ENCODE measurements around the gene CHAF1B.

The CHAF1B gene

DNA sequence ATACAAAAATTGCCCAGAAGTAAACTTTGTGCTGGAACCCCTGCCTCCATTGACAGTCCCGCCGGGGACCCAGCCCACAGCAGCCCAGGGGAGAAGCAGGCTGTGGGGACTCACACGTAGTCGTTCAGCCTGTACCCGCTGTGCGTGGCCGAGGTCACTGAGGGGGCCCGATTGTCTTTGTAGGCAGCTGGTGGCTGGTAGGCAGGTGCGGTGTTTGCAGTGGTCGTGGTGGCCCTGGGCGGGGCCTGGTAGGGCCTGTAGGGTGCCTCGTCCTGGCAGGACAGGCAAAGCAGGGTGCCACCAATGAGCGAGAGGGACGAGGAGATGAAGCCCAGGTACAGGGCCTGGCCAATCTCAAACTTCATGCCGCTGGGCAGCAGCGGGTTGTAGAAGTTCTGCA, 75.7 kb downstream of the CHAF1B start:
- H3K4me3 ChIP-seq (ENCODE audit: low read length), result no peak overlapping the region
- TF ChIP-seq, protein P1, sequence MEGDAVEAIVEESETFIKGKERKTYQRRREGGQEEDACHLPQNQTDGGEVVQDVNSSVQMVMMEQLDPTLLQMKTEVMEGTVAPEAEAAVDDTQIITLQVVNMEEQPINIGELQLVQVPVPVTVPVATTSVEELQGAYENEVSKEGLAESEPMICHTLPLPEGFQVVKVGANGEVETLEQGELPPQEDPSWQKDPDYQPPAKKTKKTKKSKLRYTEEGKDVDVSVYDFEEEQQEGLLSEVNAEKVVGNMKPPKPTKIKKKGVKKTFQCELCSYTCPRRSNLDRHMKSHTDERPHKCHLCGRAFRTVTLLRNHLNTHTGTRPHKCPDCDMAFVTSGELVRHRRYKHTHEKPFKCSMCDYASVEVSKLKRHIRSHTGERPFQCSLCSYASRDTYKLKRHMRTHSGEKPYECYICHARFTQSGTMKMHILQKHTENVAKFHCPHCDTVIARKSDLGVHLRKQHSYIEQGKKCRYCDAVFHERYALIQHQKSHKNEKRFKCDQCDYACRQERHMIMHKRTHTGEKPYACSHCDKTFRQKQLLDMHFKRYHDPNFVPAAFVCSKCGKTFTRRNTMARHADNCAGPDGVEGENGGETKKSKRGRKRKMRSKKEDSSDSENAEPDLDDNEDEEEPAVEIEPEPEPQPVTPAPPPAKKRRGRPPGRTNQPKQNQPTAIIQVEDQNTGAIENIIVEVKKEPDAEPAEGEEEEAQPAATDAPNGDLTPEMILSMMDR (conservative IDR thresholded peaks at IDR 0.05; ENCODE audit: low read depth, low read length), result no peak
- DNase-seq (ENCODE audit: low read depth), result no peak

DNA sequence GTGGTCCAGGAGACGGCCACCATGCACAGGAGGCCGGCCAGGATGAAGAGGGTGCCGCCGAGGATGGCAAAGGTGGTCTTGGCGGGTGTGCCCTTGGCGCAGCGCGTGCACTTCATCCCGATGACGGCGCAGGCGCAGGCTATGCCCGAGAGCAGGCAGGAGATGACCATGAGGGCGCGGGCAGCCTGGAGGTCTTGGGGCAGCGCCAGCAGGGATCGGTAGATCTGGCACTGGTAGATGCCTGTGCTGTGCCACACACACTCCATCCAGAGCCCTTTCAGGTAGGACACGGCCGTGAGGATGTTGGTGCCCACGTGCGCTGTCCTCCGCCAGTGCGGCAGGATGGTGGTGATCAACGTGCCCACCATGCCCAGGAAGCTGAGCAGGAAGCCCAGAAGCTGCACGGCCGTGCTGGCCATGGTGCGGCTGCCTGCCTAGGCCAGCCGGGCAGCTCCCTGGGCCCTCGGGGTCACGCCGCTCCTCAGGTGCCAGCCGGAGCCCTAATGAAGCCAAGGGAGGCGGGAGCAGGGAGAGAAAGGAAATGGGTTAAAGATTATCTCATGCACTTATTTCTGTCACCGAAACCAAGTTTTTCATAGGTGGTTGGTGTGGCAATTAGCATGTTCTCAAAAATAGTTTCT, 76.2 kb downstream of the CHAF1B start:
- no peak for DNase-seq (ENCODE audit: low read depth)
- TF ChIP-seq, protein P1 (conservative IDR thresholded peaks at IDR 0.05; ENCODE audit: low read depth, low read length), result no peak
- H3K4me3 ChIP-seq (ENCODE audit: low read length), result no peak overlapping the region

DNA sequence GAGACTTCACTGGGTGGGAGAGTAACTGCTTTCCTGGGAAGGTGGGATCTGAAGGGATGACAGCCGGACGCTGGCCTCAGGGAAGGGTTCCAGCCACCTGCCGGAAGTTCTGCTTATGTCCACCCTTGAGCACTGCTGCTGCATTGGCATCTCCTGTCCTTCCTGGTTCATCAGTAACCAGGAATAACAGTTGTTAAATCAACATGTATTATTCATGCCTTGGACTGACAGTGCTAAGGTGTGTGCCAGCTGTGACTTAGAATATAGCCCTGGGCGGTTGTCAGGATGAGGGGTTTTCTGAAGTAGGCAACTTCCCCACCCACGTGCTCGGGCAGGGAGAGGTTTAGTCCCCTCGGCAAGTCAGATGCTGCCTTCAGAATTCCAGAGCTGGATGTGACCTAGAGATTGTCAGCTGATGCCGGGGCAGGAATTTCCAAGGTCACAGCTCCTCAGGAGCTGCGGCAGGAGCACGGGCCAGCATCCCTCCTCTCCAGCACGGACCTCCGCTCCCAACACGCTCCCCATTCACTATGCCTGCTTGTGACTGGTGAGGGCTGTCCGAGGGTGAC, 76.8 kb downstream of the CHAF1B start:
- TF ChIP-seq, protein P1 (conservative IDR thresholded peaks at IDR 0.05; ENCODE audit: low read depth, low read length), result no peak
- no peak for DNase-seq (ENCODE audit: low read depth)
- no peak overlapping the region for H3K4me3 ChIP-seq (ENCODE audit: low read length)

DNA sequence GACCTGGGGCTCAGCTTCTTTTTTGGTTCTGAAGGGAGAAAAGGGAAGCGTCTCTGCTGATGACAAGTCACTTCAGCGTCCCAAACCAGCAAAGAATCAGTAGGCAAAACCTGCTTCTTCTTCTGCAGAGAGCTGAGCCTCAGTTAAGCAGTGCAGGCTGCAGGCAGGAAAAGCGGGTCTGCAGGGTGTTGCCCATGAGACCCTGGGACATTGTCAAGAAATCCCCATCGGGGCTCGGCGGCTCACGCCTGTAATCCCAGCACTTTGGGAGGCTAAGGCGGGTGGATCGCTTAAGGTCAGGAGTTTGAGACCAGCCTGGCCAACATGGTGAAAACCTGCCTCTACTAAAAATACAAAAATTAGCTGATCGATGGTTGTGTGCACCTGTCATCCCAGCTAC, 78.0 kb downstream of the CHAF1B start:
- no peak overlapping the region for H3K4me3 ChIP-seq (ENCODE audit: low read length)
- TF ChIP-seq, protein P1 (conservative IDR thresholded peaks at IDR 0.05; ENCODE audit: low read depth, low read length), result no peak
- DNase-seq (ENCODE audit: low read depth), result no peak

DNA sequence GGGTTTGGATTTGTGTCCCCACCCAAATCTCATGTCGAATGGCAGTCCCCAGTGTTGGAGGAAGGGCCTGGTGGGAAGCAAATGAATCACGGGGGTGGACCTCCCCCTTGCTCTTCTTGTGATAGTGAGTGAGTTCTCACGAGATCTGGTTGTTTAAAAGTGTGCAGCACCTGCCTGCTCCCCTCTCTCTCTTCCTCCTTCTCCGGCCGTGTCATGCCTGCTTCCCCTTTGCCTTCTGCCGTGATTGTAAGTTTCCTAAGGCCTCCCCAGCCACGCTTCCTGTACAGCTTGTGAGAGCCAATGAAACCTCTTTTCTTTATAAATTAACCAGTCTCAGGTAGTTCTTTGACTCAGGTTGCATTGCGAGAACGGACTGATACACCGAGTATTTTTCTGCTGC, 78.8 kb downstream of the CHAF1B start:
- no peak overlapping the region for H3K4me3 ChIP-seq (ENCODE audit: low read length)
- TF ChIP-seq, protein P1 (conservative IDR thresholded peaks at IDR 0.05; ENCODE audit: low read depth, low read length), result no peak
- no peak for DNase-seq (ENCODE audit: low read depth)

DNA sequence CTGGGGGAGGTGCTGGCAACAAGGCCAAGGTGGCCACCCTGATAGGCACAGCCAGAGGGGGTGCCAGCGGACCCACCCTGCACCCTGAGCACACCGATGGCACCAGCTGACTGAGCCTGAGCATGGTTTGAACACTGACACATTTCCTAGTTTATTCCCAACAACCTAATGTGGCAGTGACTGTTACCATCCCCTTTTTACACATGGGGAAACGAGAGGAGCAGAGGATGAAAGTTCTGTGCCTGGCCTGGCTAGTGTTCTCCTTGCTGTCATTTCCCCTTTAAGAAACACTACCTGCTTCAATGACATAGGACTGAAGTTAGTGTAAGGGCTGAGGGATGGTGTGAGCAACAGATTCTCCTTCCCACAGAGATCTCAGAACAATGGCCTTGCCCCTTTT, 79.4 kb downstream of the CHAF1B start:
- H3K4me3 ChIP-seq (ENCODE audit: low read length), result no peak overlapping the region
- TF ChIP-seq, protein P1 (conservative IDR thresholded peaks at IDR 0.05; ENCODE audit: low read depth, low read length), result no peak
- no peak for DNase-seq (ENCODE audit: low read depth)

DNA sequence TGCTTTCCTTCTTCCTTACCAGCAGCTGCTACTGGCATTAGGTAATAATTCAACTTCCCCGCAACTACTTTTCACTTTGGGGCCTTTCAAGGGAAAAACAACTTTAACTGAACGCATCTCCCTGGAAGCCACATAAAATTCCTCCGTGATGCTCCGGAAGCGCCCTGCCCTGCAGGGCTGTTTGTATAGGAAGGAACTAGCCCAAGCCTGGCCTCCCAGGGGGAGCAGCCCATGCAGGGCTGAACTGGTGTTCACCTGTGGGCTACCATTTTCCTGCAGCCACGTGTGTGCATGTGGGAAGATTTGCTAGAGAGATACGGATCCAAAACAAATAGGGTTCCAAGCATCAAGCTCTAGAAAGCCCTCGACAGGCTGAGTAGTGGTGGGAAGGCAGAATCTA, 80.3 kb downstream of the CHAF1B start:
- TF ChIP-seq, protein P1 (conservative IDR thresholded peaks at IDR 0.05; ENCODE audit: low read depth, low read length), result no peak
- no peak for DNase-seq (ENCODE audit: low read depth)
- H3K4me3 ChIP-seq (ENCODE audit: low read length), result no peak overlapping the region
